GM19372 (cell line): ENCODE results near the gene IL31RA.

Source experiments
- ATAC-seq: cut with Tn5 transposase; IDR thresholded peaks from one replicate; pipeline ENCODE4 v1.9.1; 2021; ENCODE audit warnings: mild to moderate bottlenecking, low read depth, moderate library complexity; ENCODE audit not compliant: unreplicated experiment

The IL31RA gene

GRCh38 chr5:55969956-55970355 lies 118.8 kb downstream of the IL31RA start:
- no peak for ATAC-seq
